HepG2 (cell line): Measurements from ENCODE around the gene LHPP. TPM values are rescaled to one million over a fixed set of nuclear protein-coding genes. Genes with fewer than 3 reads are reported as not detected.

Source experiments
- ATAC-seq: fragments of 200-7000 bp; cut with Tn5 transposase; 3 replicates; pipeline ENCODE4 v1.9.1; 2020; ENCODE audit warnings: mild to moderate bottlenecking, moderate library complexity
- BruUV-seq: library from RNA; stranded (reverse); fragments of 400-500 nt; replicated peaks from 2 replicates; lab custom pipeline; 2021; lab: Mats Ljungman, UMichigan
- CTCF ChIA-PET: fragments of 300-600 bp; formaldehyde crosslinking; extraction: SDS; loops from one replicate; lab custom pipeline; 2021; ENCODE audit warnings: low total read pairs, inconsistent platforms, low intra/inter-chr PET ratio; lab: Yijun Ruan, JAX
- POLR2A ChIA-PET: fragments of 350-600 bp; sonication (Branson Sonifier 250); formaldehyde crosslinking; loops from one replicate; lab custom pipeline; 2020; ENCODE audit warnings: antibody characterized with exemption, inconsistent platforms; lab: Yijun Ruan, JAX
- DNase-seq: peaks from one replicate; pipeline ENCODE4 v3.0.0-alpha.2; 2015; ENCODE audit warnings: low spot score
- FAIRE-seq: peaks from 3 replicates; lab custom pipeline; 2011; peaks lifted over from hg19 to GRCh38; lab: Jason Lieb, UNC
- H2AFZ ChIP-seq: one replicate; pipeline ENCODE4 v1.6.1; 2011; ENCODE audit warnings: low read length, inconsistent platforms
- H3K27ac ChIP-seq: fragments of 300-600 bp; 3 replicates; pipeline ENCODE4 v1.8.0; 2011; ENCODE audit warnings: mixed run types, mild to moderate bottlenecking, mixed read lengths, low read length, inconsistent platforms; ENCODE audit not compliant: insufficient read depth; ENCODE audit errors: extremely low read length
- H3K27me3 ChIP-seq, 2 experiments: fragments of 200-600 bp in 1 of 2; 2 replicates in 1 of 2; 3 replicates in 1 of 2; pipeline versions ENCODE4 v1.6.0 to v1.8.0; 2011; ENCODE audit warnings: low read length in 2 of 2, mild to moderate bottlenecking in 2 of 2, moderate library complexity in 2 of 2, inconsistent platforms in 1 of 2; ENCODE audit not compliant: insufficient read depth in 2 of 2, control insufficient read depth in 1 of 2
- H3K36me3 ChIP-seq, 2 experiments: fragments of 200-600 bp in 1 of 2; replicated peaks in 1 of 2; 2 replicates in 1 of 2; 3 replicates in 1 of 2; pipeline versions ENCODE4 v1.5.1 to v1.8.0; 2011; ENCODE audit warnings: low read length in 2 of 2, inconsistent platforms in 1 of 2; ENCODE audit not compliant: insufficient read depth in 2 of 2, control insufficient read depth in 1 of 2
- H3K4me1 ChIP-seq: 2 replicates; pipeline ENCODE4 v1.5.1; 2012; ENCODE audit warnings: low read length, inconsistent platforms; ENCODE audit not compliant: insufficient read depth
- H3K4me2 ChIP-seq: 2 replicates; pipeline ENCODE4 v1.6.0; 2011; ENCODE audit warnings: low read depth, low read length, inconsistent platforms
- H3K4me3 ChIP-seq, 3 experiments: fragments of 200-600 bp in 1 of 3; sonication (generic), shearing (Covaris generic) in 1 of 3; replicated peaks in 1 of 3; 2 replicates each; pipeline ENCODE4 v1.5.1; 2011 to 2016; ENCODE audit warnings: low read length in 3 of 3, inconsistent platforms in 2 of 3, low read depth in 2 of 3, mild to moderate bottlenecking in 2 of 3, control low read depth in 1 of 3, mixed read lengths in 1 of 3; ENCODE audit not compliant: insufficient read depth in 1 of 3
- H3K79me2 ChIP-seq: one replicate; pipeline ENCODE4 v1.6.1; 2011; ENCODE audit warnings: low read length, inconsistent platforms; ENCODE audit not compliant: insufficient read depth
- H3K9ac ChIP-seq: 2 replicates; pipeline ENCODE4 v1.6.0; 2011; ENCODE audit warnings: mild to moderate bottlenecking, low read depth, low read length, inconsistent platforms; ENCODE audit not compliant: insufficient read depth
- H3K9me3 ChIP-seq: 2 replicates; pipeline ENCODE4 v1.5.1; 2012; ENCODE audit warnings: mild to moderate bottlenecking, low read length
- H4K20me1 ChIP-seq: 2 replicates; pipeline ENCODE4 v1.6.0; 2011; ENCODE audit warnings: inconsistent platforms, mild to moderate bottlenecking, low read length, moderate library complexity; ENCODE audit not compliant: insufficient read depth
- BORCS8-MEF2B ChIP-seq: sonication (generic); formaldehyde crosslinking; IDR thresholded peaks from 2 replicates; pipeline ENCODE4 v1.8.0; 2022; ENCODE audit warnings: mild to moderate bottlenecking, missing genetic modification reagents
- FOSL2 ChIP-seq: sonication (generic); formaldehyde crosslinking; IDR thresholded peaks from 2 replicates; pipeline ENCODE4 v1.4.0; 2020; ENCODE audit warnings: missing genetic modification reagents
- GATA4 ChIP-seq: sonication (generic); IDR thresholded peaks from 2 replicates; pipeline ENCODE4 v1.6.1; 2016; ENCODE audit warnings: antibody characterized with exemption, low read depth, borderline replicate concordance
- RNF2 ChIP-seq: fragments of 450-650 bp; conservative IDR thresholded peaks from 2 replicates; pipeline ENCODE4 v1.6.1; 2016; ENCODE audit warnings: low read depth
- RXRB ChIP-seq: IDR thresholded peaks from 2 replicates; pipeline ENCODE4 v1.6.1; 2016; ENCODE audit warnings: borderline replicate concordance, missing genetic modification reagents, missing compliant biosample characterization
- TOPORS ChIP-seq: sonication (generic); formaldehyde crosslinking; IDR thresholded peaks from 2 replicates; pipeline ENCODE4 v1.8.0; 2023; ENCODE audit warnings: mild to moderate bottlenecking, missing genetic modification reagents
- XBP1 ChIP-seq: sonication (generic); formaldehyde crosslinking; IDR thresholded peaks from 2 replicates; pipeline ENCODE4 v1.5.0; 2020; ENCODE audit warnings: missing genetic modification reagents
- ZBTB42 ChIP-seq: sonication (generic); formaldehyde crosslinking; IDR thresholded peaks from 2 replicates; pipeline ENCODE4 v1.5.0; 2020; ENCODE audit warnings: mild to moderate bottlenecking, missing genetic modification reagents
- WGBS: methylation state at CpG from one replicate; pipeline ENCODE4 v1.1.6; 2017; ENCODE audit warnings: low lambda C conversion rate; 5-methylcytosine and 5-hydroxymethylcytosine counted together
- in situ Hi-C: cut with HindIII; loops from 2 replicates; pipeline ENCODE4 v1.10.0; 2017; ENCODE audit warnings: low pct_unique_long_range_greater_than_20kb; ENCODE audit not compliant: extremely low pct_ligation_motif_present
- intact Hi-C: fragments of 100-400 bp; cut with micrococcal nuclease; formaldehyde crosslinking; loops from one replicate; pipeline ENCODE4 v1.10.0; 2022; ENCODE audit not compliant: unreplicated experiment
- polyA plus RNA-seq, 8 experiments: library from polyadenylated mRNA; depleted of rRNA in 3 of 8; stranded (reverse) in 7 of 8; unstranded in 1 of 8; fragments of >200 nt; fragmentation: Illumina TruSeq in 4 of 8; extraction: Trizol in 4 of 8; gene quantifications; 2 replicates each; pipeline versions ENCODE4 v1.2.1 to v1.2.3, GENCODE V29; 2011 to 2016; ENCODE audit warnings: low read depth in 4 of 8, missing spikeins in 1 of 8, mixed read lengths in 1 of 8; ENCODE audit not compliant: insufficient read depth in 1 of 8
- total RNA-seq, 5 experiments: library from RNA; depleted of rRNA; stranded (reverse); fragments of >200 nt; fragmentation: Illumina TruSeq; extraction: Trizol; gene quantifications; 2 replicates each; pipeline ENCODE4 v1.2.3, GENCODE V29; 2016; ENCODE audit warnings: low read depth in 1 of 5
- TF ChIP-seq, protein P1 (sequence below): sonication (generic); formaldehyde crosslinking; IDR thresholded peaks from 2 replicates; pipeline ENCODE4 v1.4.0; 2020; ENCODE audit warnings: low read depth, missing genetic modification reagents
- TF ChIP-seq, protein P2 (sequence below): sonication (generic); formaldehyde crosslinking; IDR thresholded peaks from 2 replicates; pipeline ENCODE4 v1.4.0; 2020; ENCODE audit warnings: mild to moderate bottlenecking, missing genetic modification reagents
- TF ChIP-seq, protein P3 (sequence below): sonication (generic); formaldehyde crosslinking; IDR thresholded peaks from 2 replicates; pipeline ENCODE4 v1.4.0; 2020; ENCODE audit warnings: mild to moderate bottlenecking, missing genetic modification reagents
- TF ChIP-seq, protein P4 (sequence below): sonication (generic); formaldehyde crosslinking; conservative IDR thresholded peaks from 2 replicates; pipeline ENCODE4 v1.4.0; 2020; ENCODE audit warnings: missing genetic modification reagents
- TF ChIP-seq, protein P5 (sequence below): sonication (generic); formaldehyde crosslinking; IDR thresholded peaks from 2 replicates; pipeline ENCODE4 v1.4.0; 2020; ENCODE audit warnings: mild to moderate bottlenecking, low read depth, missing genetic modification reagents

Gene LHPP
- total and polyA plus RNA-seq, 2 of the 13 experiments (the other 11 are each of a cell fraction or from before 2014, with no cell fraction given): 5.2 to 13.1 TPM

DNA sequence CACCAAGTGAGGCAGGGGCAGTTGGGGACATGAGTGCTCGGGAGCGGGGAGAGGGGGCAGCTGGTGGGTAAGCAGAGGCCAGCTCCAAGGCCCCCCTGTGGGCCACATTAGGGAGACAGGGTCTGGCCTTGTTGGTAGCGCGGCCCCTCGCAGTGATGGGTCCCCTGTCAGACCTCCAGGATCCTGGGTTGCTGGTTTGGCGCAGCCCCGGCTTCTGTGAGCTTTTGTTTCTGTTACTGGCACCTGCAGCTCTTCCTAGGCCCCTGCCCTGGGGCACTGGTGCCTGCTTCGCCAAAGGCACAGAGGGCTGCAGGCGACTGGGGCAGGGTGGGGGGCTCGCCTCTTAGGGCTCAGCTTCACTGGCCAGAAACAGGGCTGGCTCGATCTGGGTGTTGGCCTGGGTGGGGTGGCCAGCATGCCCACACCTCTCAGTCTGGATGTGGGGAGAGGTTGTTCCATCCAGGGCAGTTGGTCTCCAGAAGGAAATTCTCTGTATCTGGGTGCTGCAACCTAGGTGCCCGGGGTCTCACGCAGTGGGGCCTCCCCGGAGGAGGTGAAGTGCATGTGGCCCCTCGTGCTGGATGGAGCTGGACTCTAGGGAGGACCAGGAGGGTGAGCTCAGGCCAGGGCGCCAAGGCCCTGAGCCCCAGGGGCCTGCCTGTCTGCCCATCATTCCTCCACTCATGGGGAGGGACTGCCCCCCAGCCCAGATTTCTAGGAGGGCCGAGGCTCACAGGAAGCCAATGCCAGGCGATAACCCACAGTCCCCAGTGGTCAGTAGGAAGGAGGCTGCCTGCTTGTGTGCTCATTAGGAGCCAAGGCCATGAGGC is 138.6 kb downstream of the LHPP start:
- H2AFZ ChIP-seq: no peak overlapping the region
- no peak for DNase-seq
- intact Hi-C loops: no loop called here
- ChIA-PET POLR2A (no interaction called here), CTCF (no interaction called here)
- no peak for FAIRE-seq
- BruUV-seq: no TSS peak
- no peaks in the 10 kb centered on the region for H4K20me1 ChIP-seq
- 0 out of 3 replicates have a peak, but pooled peaks have one; percentile 13 for ATAC-seq
- H3K27ac ChIP-seq: no peak overlapping the region
- H3K9ac ChIP-seq: no peak overlapping the region
- H3K27me3 ChIP-seq: no peaks in the 10 kb centered on the region
- H3K9me3 ChIP-seq: no peaks in the 10 kb centered on the region
- no peak overlapping the region for H3K4me3 ChIP-seq
- in situ Hi-C loops: no loop called here
- 46% methylated on average over 10 of the region's 18 CpGs for WGBS
- H3K79me2 ChIP-seq: no peaks in the 10 kb centered on the region
- H3K4me1 ChIP-seq: peaks cover 48% of the 10 kb centered on the region
- H3K36me3 ChIP-seq: no peaks in the 10 kb centered on the region
- H3K4me2 ChIP-seq: no peak overlapping the region
- TF ChIP-seq, protein P1, sequence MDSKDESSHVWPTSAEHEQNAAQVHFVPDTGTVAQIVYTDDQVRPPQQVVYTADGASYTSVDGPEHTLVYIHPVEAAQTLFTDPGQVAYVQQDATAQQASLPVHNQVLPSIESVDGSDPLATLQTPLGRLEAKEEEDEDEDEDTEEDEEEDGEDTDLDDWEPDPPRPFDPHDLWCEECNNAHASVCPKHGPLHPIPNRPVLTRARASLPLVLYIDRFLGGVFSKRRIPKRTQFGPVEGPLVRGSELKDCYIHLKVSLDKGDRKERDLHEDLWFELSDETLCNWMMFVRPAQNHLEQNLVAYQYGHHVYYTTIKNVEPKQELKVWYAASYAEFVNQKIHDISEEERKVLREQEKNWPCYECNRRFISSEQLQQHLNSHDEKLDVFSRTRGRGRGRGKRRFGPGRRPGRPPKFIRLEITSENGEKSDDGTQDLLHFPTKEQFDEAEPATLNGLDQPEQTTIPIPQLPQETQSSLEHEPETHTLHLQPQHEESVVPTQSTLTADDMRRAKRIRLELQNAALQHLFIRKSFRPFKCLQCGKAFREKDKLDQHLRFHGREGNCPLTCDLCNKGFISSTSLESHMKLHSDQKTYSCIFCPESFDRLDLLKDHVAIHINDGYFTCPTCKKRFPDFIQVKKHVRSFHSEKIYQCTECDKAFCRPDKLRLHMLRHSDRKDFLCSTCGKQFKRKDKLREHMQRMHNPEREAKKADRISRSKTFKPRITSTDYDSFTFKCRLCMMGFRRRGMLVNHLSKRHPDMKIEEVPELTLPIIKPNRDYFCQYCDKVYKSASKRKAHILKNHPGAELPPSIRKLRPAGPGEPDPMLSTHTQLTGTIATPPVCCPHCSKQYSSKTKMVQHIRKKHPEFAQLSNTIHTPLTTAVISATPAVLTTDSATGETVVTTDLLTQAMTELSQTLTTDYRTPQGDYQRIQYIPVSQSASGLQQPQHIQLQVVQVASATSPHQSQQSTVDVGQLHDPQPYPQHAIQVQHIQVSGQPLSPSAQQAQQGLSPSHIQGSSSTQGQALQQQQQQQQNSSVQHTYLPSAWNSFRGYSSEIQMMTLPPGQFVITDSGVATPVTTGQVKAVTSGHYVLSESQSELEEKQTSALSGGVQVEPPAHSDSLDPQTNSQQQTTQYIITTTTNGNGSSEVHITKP (CRISPR knock-in tag): no peak
- TF ChIP-seq, protein P2, sequence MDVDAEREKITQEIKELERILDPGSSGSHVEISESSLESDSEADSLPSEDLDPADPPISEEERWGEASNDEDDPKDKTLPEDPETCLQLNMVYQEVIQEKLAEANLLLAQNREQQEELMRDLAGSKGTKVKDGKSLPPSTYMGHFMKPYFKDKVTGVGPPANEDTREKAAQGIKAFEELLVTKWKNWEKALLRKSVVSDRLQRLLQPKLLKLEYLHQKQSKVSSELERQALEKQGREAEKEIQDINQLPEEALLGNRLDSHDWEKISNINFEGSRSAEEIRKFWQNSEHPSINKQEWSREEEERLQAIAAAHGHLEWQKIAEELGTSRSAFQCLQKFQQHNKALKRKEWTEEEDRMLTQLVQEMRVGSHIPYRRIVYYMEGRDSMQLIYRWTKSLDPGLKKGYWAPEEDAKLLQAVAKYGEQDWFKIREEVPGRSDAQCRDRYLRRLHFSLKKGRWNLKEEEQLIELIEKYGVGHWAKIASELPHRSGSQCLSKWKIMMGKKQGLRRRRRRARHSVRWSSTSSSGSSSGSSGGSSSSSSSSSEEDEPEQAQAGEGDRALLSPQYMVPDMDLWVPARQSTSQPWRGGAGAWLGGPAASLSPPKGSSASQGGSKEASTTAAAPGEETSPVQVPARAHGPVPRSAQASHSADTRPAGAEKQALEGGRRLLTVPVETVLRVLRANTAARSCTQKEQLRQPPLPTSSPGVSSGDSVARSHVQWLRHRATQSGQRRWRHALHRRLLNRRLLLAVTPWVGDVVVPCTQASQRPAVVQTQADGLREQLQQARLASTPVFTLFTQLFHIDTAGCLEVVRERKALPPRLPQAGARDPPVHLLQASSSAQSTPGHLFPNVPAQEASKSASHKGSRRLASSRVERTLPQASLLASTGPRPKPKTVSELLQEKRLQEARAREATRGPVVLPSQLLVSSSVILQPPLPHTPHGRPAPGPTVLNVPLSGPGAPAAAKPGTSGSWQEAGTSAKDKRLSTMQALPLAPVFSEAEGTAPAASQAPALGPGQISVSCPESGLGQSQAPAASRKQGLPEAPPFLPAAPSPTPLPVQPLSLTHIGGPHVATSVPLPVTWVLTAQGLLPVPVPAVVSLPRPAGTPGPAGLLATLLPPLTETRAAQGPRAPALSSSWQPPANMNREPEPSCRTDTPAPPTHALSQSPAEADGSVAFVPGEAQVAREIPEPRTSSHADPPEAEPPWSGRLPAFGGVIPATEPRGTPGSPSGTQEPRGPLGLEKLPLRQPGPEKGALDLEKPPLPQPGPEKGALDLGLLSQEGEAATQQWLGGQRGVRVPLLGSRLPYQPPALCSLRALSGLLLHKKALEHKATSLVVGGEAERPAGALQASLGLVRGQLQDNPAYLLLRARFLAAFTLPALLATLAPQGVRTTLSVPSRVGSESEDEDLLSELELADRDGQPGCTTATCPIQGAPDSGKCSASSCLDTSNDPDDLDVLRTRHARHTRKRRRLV (CRISPR knock-in tag): no peak
- TF ChIP-seq BORCS8-MEF2B: no peak
- no peak for TF ChIP-seq XBP1 (CRISPR knock-in tag)
- TF ChIP-seq RXRB (CRISPR knock-in tag): no peak
- no peak for TF ChIP-seq ZBTB42 (CRISPR knock-in tag)
- TF ChIP-seq, protein P3, sequence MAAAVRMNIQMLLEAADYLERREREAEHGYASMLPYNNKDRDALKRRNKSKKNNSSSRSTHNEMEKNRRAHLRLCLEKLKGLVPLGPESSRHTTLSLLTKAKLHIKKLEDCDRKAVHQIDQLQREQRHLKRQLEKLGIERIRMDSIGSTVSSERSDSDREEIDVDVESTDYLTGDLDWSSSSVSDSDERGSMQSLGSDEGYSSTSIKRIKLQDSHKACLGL (CRISPR knock-in tag): no peak
- no peak for TF ChIP-seq RNF2
- TF ChIP-seq GATA4: no peak
- no peak for TF ChIP-seq FOSL2
- TF ChIP-seq, protein P4, sequence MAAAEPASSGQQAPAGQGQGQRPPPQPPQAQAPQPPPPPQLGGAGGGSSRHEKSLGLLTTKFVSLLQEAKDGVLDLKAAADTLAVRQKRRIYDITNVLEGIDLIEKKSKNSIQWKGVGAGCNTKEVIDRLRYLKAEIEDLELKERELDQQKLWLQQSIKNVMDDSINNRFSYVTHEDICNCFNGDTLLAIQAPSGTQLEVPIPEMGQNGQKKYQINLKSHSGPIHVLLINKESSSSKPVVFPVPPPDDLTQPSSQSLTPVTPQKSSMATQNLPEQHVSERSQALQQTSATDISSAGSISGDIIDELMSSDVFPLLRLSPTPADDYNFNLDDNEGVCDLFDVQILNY (CRISPR knock-in tag): no peak
- no peak for TF ChIP-seq TOPORS (CRISPR knock-in tag)
- TF ChIP-seq, protein P5, sequence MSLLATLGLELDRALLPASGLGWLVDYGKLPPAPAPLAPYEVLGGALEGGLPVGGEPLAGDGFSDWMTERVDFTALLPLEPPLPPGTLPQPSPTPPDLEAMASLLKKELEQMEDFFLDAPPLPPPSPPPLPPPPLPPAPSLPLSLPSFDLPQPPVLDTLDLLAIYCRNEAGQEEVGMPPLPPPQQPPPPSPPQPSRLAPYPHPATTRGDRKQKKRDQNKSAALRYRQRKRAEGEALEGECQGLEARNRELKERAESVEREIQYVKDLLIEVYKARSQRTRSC (CRISPR knock-in tag): no peak
